Fibroblast of upper back skin (primary cell): ENCODE measurements around the gene ANO1.

Experiments
- DNase-seq: peaks from one replicate; pipeline ENCODE4 v3.0.0-alpha.2; 2013

The ANO1 gene

GRCh38 chr11:70220920-70221319, 142.8 kb downstream of the ANO1 start:
- peak; percentile 25 for DNase-seq

- no peak for DNase-seq
Measured at GRCh38 chr11:70225681-70226177, 147.6 kb downstream of the ANO1 start.

GRCh38 chr11:70226183-70226582, 148.1 kb downstream of the ANO1 start:
- no peak for DNase-seq

- DNase-seq, result no peak
Measured at GRCh38 chr11:70226967-70227366, 148.8 kb downstream of the ANO1 start.

GRCh38 chr11:70229737-70230136, 151.6 kb downstream of the ANO1 start:
- DNase-seq, result no peak

- DNase-seq, result no peak
Measured at GRCh38 chr11:70230151-70230839, 152.2 kb downstream of the ANO1 start.

GRCh38 chr11:70230840-70231710, 153.0 kb downstream of the ANO1 start:
- no peak for DNase-seq

GRCh38 chr11:70233034-70233433, 154.9 kb downstream of the ANO1 start:
- no peak for DNase-seq

- peak; percentile 68 for DNase-seq
Measured at GRCh38 chr11:70233511-70233934, 155.4 kb downstream of the ANO1 start.

GRCh38 chr11:70233962-70234361, 155.8 kb downstream of the ANO1 start:
- DNase-seq, result no peak
